Vagina (tissue), 2 donors: ENCODE data around the gene VDR. TPM values are rescaled to one million over a fixed set of nuclear protein-coding genes. Genes with fewer than 3 reads are reported as not detected.

Experiments
- DNase-seq, 2 donors: peaks; one replicate each; pipeline ENCODE4 v3.0.0-alpha.2; 2017; ENCODE audit errors: extremely low spot score in 2 of 2
- H3K27ac ChIP-seq: fragments of 200-600 bp; sonication (generic); one replicate; pipeline ENCODE4 v1.5.1; 2019
- H3K27me3 ChIP-seq: fragments of 200-600 bp; sonication (generic); one replicate; pipeline ENCODE4 v1.5.1; 2019
- H3K36me3 ChIP-seq, 2 donors: fragments of 200-600 bp; sonication (generic); one replicate each; pipeline ENCODE4 v1.5.1; 2017 to 2019
- H3K4me1 ChIP-seq: fragments of 200-600 bp; sonication (generic); one replicate; pipeline ENCODE4 v1.5.1; 2019
- H3K4me3 ChIP-seq, 2 donors: fragments of 200-600 bp; sonication (generic); 1 replicate in 1 of 2; 2 replicates in 1 of 2; pipeline ENCODE4 v1.5.1; 2016 to 2019
- H3K9me3 ChIP-seq: fragments of 200-600 bp; sonication (generic); one replicate; pipeline ENCODE4 v1.5.1; 2019
- CTCF ChIP-seq, 3 experiments: fragments of 450-650 bp in 2 of 3; fragments of 200-600 bp in 1 of 3; sonication (generic) in 1 of 3; IDR thresholded peaks; one replicate each; pipeline ENCODE4 v1.5.1; 2017 to 2019; ENCODE audit warnings: antibody characterized with exemption in 3 of 3, mild to moderate bottlenecking in 2 of 3, moderate library complexity in 2 of 3
- POLR2A ChIP-seq, 2 donors: fragments of 450-650 bp; IDR thresholded peaks; one replicate each; pipeline ENCODE4 v1.6.1; 2017; ENCODE audit warnings: antibody characterized with exemption in 2 of 2, mild to moderate bottlenecking in 2 of 2, moderate library complexity in 2 of 2
- POLR2AphosphoS5 ChIP-seq, 2 donors: sonication (generic); formaldehyde crosslinking; IDR thresholded peaks; one replicate each; pipeline ENCODE4 v1.9.0; 2017; ENCODE audit warnings: antibody characterized with exemption in 2 of 2, mild to moderate bottlenecking in 2 of 2, low read depth in 1 of 2; ENCODE audit not compliant: insufficient read depth in 1 of 2
- intact Hi-C: fragments of 100-400 bp; cut with DNase I; formaldehyde crosslinking; loops from one replicate; pipeline ENCODE4 v1.15.1; 2023
- total RNA-seq: library from RNA; depleted of rRNA; stranded (reverse); fragments of >200 nt; gene quantifications from one replicate; pipeline ENCODE4 v1.2.3, GENCODE V29; 2016

VDR gene
- total RNA-seq, 1 donor from 2014 or later: 23.6 TPM

GRCh38 chr12:47886510-47887240 is 18.1 kb downstream of the VDR start:
- no peak overlapping the region for H3K27ac ChIP-seq
- TF ChIP-seq POLR2AphosphoS5 (IDR thresholded peaks at IDR 0.05; ENCODE audit: insufficient read depth in 1 of 2, low read depth in 1 of 2) (no peak), POLR2A (IDR thresholded peaks at IDR 0.05) (no peak), CTCF (IDR thresholded peaks at IDR 0.05) (no peak)
- no peaks in the 10 kb centered on the region for H3K9me3 ChIP-seq
- no peaks in the 10 kb centered on the region for H3K36me3 ChIP-seq
- H3K27me3 ChIP-seq: no peaks in the 10 kb centered on the region
- DNase-seq: no peak
- H3K4me3 ChIP-seq: no peak overlapping the region
- intact Hi-C loops: no loop called here
- peaks cover 20% of the 10 kb centered on the region for H3K4me1 ChIP-seq

- no peak for TF ChIP-seq POLR2AphosphoS5 (IDR thresholded peaks at IDR 0.05; ENCODE audit: insufficient read depth in 1 of 2, low read depth in 1 of 2)
- no peaks in the 10 kb centered on the region for H3K9me3 ChIP-seq
- intact Hi-C loops: no loop called here
- peaks cover 24% of the 10 kb centered on the region for H3K4me1 ChIP-seq
- no peaks in the 10 kb centered on the region for H3K36me3 ChIP-seq
- H3K4me3 ChIP-seq: no peak overlapping the region
- DNase-seq: no peak
- H3K27ac ChIP-seq: no peak overlapping the region
- no peaks in the 10 kb centered on the region for H3K27me3 ChIP-seq
Measured at GRCh38 chr12:47885566-47885965, 19.2 kb downstream of the VDR start.

- intact Hi-C loops: no loop called here
- no peaks in the 10 kb centered on the region for H3K27me3 ChIP-seq
- H3K27ac ChIP-seq: no peak overlapping the region
- TF ChIP-seq CTCF (IDR thresholded peaks at IDR 0.05) (no peak), POLR2AphosphoS5 (IDR thresholded peaks at IDR 0.05; ENCODE audit: insufficient read depth in 1 of 2, low read depth in 1 of 2) (no peak), POLR2A (IDR thresholded peaks at IDR 0.05) (no peak)
- no peak for DNase-seq
- H3K4me3 ChIP-seq: no peak overlapping the region
- H3K9me3 ChIP-seq: no peaks in the 10 kb centered on the region
- H3K4me1 ChIP-seq: peaks cover 24% of the 10 kb centered on the region
- no peaks in the 10 kb centered on the region for H3K36me3 ChIP-seq
Measured at GRCh38 chr12:47885012-47885501, 19.7 kb downstream of the VDR start.

GRCh38 chr12:47884501-47884900 is 20.3 kb downstream of the VDR start:
- Histone ChIP-seq H3K27me3 (no peaks in the 10 kb centered on the region), H3K9me3 (no peaks in the 10 kb centered on the region), H3K36me3 (no peaks in the 10 kb centered on the region), H3K4me3 (no peak overlapping the region), H3K4me1 (peaks cover 24% of the 10 kb centered on the region), H3K27ac (no peak overlapping the region)
- TF ChIP-seq POLR2AphosphoS5 (IDR thresholded peaks at IDR 0.05; ENCODE audit: insufficient read depth in 1 of 2, low read depth in 1 of 2) (no peak), POLR2A (IDR thresholded peaks at IDR 0.05) (no peak), CTCF (IDR thresholded peaks at IDR 0.05) (no peak)
- intact Hi-C loops: no loop called here
- no peak for DNase-seq

GRCh38 chr12:47883663-47884195 is 21.1 kb downstream of the VDR start:
- Histone ChIP-seq H3K27ac (no peak overlapping the region), H3K27me3 (no peaks in the 10 kb centered on the region), H3K9me3 (no peaks in the 10 kb centered on the region), H3K36me3 (peaks cover 0 to under 1% of the 10 kb centered on the region in 2 donors), H3K4me1 (peaks cover 24% of the 10 kb centered on the region), H3K4me3 (no peak overlapping the region)
- DNase-seq: no peak
- intact Hi-C loops: no loop called here
- TF ChIP-seq POLR2AphosphoS5 (IDR thresholded peaks at IDR 0.05; ENCODE audit: insufficient read depth in 1 of 2, low read depth in 1 of 2): no peak
- no peak for TF ChIP-seq POLR2A (IDR thresholded peaks at IDR 0.05)
- TF ChIP-seq CTCF (IDR thresholded peaks at IDR 0.05): no peak
